ENCODE data around the gene VIPR1.

The VIPR1 gene, protein sequence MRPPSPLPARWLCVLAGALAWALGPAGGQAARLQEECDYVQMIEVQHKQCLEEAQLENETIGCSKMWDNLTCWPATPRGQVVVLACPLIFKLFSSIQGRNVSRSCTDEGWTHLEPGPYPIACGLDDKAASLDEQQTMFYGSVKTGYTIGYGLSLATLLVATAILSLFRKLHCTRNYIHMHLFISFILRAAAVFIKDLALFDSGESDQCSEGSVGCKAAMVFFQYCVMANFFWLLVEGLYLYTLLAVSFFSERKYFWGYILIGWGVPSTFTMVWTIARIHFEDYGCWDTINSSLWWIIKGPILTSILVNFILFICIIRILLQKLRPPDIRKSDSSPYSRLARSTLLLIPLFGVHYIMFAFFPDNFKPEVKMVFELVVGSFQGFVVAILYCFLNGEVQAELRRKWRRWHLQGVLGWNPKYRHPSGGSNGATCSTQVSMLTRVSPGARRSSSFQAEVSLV

DNA sequence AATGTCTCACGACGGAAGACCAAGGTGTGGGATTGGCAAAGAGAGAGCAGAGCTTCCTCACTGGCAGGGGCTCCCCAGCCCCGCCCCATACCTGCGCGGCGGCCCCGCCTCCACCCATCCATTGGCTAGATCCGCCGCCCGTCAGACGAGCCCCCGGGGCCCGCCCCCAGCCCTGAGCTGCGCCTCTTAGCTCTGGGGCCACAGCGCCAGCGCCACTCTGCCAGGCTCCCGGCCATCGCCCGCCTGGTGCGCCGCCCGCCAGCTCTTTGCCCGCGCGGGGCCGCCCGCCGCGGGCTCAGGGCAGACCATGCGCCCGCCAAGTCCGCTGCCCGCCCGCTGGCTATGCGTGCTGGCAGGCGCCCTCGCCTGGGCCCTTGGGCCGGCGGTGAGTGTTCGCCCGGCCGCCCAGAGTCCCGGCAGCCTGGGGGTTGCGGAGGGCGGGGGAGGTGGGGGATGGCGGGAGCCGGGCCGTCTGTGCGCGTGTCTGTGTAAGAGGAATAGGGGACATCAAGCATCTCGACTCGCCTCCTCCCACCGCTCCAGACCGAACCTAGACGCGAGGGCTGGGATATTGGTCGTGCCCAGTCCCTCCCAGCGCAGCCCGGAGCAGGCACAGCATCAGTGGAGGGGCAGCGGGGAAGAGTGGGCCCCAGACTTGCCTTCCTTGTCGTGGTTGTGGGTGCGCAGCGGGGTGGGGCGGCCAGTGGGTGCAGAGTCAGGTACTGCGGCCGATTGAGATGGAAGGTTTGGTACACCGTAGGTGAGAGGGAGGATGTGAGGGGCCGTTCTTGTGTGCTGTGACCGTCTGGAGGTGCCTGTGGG lies at the start of gene VIPR1:
TSS of gene VIPR1 (plus strand) at position 215 of the 822 bp plus-strand sequence. CDS start at position 308, 93 bp downstream.
- H3K4me2 ChIP-seq: peak within 1 kb of the TSS; percentile 60; the same call in 1 of the 2 replicates
- no peak for TF ChIP-seq CTCF (conservative IDR thresholded peaks at IDR 0.05; ENCODE audit: low read depth, low read length)
- H3K79me2 ChIP-seq (ENCODE audit: insufficient read depth, low read depth): no peaks in the 10 kb centered on the region
- no peaks in the 10 kb centered on the region for H3K4me1 ChIP-seq (ENCODE audit: low read depth, poor library complexity, severe bottlenecking)
- no peaks in the 10 kb centered on the region for H3K27me3 ChIP-seq (ENCODE audit: insufficient read depth, low read depth)
- H3K9ac ChIP-seq: no peak within 1 kb of the TSS
- no peaks in the 10 kb centered on the region for H3K36me3 ChIP-seq (ENCODE audit: insufficient read depth)
- H3K27ac ChIP-seq: no peak within 1 kb of the TSS
- H4K20me1 ChIP-seq (ENCODE audit: insufficient read depth): no peaks in the 10 kb centered on the region
- H3K4me3 ChIP-seq (IDR thresholded peaks at IDR 0.05; ENCODE audit: insufficient read depth, low read depth, low read length): no peak within 1 kb of the TSS
- H2AFZ ChIP-seq (ENCODE audit: low read depth): peak within 1 kb of the TSS; percentile 93

DNA sequence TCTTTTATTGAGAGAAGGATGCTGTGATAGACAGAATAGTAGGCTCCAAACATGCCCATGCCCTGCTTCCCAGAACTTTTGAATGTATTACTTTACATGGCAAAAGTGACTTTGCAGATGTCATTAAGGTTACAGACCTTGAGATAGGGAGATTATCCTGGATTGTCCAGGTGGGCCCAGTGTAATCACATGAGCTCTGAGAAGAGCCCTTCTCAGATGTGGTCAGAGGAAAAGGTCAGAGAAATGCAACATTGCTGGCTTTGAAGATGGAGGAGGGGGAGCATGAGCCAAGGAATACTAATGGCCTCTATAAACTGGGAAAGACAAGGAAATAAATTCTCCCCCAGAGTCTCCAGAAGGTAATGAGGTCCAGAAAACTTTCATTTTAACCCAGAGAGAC lies 46.2 kb upstream of the VIPR1 start:
- no peaks in the 10 kb centered on the region for H3K4me1 ChIP-seq (ENCODE audit: low read depth, poor library complexity, severe bottlenecking)
- H4K20me1 ChIP-seq (ENCODE audit: insufficient read depth): no peaks in the 10 kb centered on the region
- no peak for TF ChIP-seq CTCF (conservative IDR thresholded peaks at IDR 0.05; ENCODE audit: low read depth, low read length)
- no peak overlapping the region for H3K27ac ChIP-seq
- no peak overlapping the region for H3K4me3 ChIP-seq (IDR thresholded peaks at IDR 0.05; ENCODE audit: insufficient read depth, low read depth, low read length)
- no peak overlapping the region for H3K9ac ChIP-seq
- H2AFZ ChIP-seq (ENCODE audit: low read depth): no peak overlapping the region
- H3K79me2 ChIP-seq (ENCODE audit: insufficient read depth, low read depth): no peaks in the 10 kb centered on the region
- H3K27me3 ChIP-seq (ENCODE audit: insufficient read depth, low read depth): no peaks in the 10 kb centered on the region
- no peaks in the 10 kb centered on the region for H3K36me3 ChIP-seq (ENCODE audit: insufficient read depth)
- H3K4me2 ChIP-seq: no peak overlapping the region

- H3K36me3 ChIP-seq (ENCODE audit: insufficient read depth): no peaks in the 10 kb centered on the region
- H3K79me2 ChIP-seq (ENCODE audit: insufficient read depth, low read depth): no peaks in the 10 kb centered on the region
- H4K20me1 ChIP-seq (ENCODE audit: insufficient read depth): no peaks in the 10 kb centered on the region
- H3K27me3 ChIP-seq (ENCODE audit: insufficient read depth, low read depth): no peaks in the 10 kb centered on the region
- no peak overlapping the region for H3K9ac ChIP-seq
- no peak overlapping the region for H2AFZ ChIP-seq (ENCODE audit: low read depth)
- TF ChIP-seq CTCF (conservative IDR thresholded peaks at IDR 0.05; ENCODE audit: low read depth, low read length): no peak
- no peak overlapping the region for H3K4me3 ChIP-seq (IDR thresholded peaks at IDR 0.05; ENCODE audit: insufficient read depth, low read depth, low read length)
- no peak overlapping the region for H3K4me2 ChIP-seq
- H3K4me1 ChIP-seq (ENCODE audit: low read depth, poor library complexity, severe bottlenecking): no peaks in the 10 kb centered on the region
- H3K27ac ChIP-seq: no peak overlapping the region
Observed at GRCh38 chr3:42459151-42459550, 43.3 kb upstream of the VIPR1 start.

DNA sequence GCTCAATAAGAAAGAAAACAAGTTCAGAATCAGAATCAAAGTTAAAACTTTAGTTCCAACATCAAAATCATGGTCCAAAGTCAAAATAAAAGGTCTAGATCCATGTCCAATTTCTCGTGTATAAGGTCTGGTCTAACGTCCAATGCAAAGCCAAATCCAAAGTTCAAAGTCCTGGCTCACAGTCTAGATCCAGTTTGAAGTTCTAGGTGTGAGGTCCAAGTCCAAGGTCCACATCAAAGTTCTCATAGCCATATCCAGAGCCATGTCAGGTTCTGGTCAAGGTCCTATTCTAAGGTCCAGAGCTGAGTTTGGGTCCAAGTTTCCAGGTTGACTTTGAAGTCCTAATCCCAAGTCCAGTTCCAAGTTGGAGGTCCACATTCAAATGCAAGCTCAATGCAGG lies 40.7 kb upstream of the VIPR1 start:
- H3K79me2 ChIP-seq (ENCODE audit: insufficient read depth, low read depth): no peaks in the 10 kb centered on the region
- no peak for TF ChIP-seq CTCF (conservative IDR thresholded peaks at IDR 0.05; ENCODE audit: low read depth, low read length)
- no peak overlapping the region for H2AFZ ChIP-seq (ENCODE audit: low read depth)
- H3K9ac ChIP-seq: no peak overlapping the region
- H3K36me3 ChIP-seq (ENCODE audit: insufficient read depth): no peaks in the 10 kb centered on the region
- H3K4me1 ChIP-seq (ENCODE audit: low read depth, poor library complexity, severe bottlenecking): no peaks in the 10 kb centered on the region
- no peaks in the 10 kb centered on the region for H3K27me3 ChIP-seq (ENCODE audit: insufficient read depth, low read depth)
- H4K20me1 ChIP-seq (ENCODE audit: insufficient read depth): no peaks in the 10 kb centered on the region
- no peak overlapping the region for H3K4me2 ChIP-seq
- H3K27ac ChIP-seq: no peak overlapping the region
- no peak overlapping the region for H3K4me3 ChIP-seq (IDR thresholded peaks at IDR 0.05; ENCODE audit: insufficient read depth, low read depth, low read length)

All from KMS-11 (cell line).